HG03045 (cell line): Measurements from ENCODE around the gene FHL1.

ENCODE experiments used
- ATAC-seq: cut with Tn5 transposase; IDR thresholded peaks from one replicate; pipeline ENCODE4 v1.9.1; 2021; ENCODE audit warnings: mild to moderate bottlenecking, moderate library complexity; ENCODE audit not compliant: unreplicated experiment

Gene FHL1

DNA sequence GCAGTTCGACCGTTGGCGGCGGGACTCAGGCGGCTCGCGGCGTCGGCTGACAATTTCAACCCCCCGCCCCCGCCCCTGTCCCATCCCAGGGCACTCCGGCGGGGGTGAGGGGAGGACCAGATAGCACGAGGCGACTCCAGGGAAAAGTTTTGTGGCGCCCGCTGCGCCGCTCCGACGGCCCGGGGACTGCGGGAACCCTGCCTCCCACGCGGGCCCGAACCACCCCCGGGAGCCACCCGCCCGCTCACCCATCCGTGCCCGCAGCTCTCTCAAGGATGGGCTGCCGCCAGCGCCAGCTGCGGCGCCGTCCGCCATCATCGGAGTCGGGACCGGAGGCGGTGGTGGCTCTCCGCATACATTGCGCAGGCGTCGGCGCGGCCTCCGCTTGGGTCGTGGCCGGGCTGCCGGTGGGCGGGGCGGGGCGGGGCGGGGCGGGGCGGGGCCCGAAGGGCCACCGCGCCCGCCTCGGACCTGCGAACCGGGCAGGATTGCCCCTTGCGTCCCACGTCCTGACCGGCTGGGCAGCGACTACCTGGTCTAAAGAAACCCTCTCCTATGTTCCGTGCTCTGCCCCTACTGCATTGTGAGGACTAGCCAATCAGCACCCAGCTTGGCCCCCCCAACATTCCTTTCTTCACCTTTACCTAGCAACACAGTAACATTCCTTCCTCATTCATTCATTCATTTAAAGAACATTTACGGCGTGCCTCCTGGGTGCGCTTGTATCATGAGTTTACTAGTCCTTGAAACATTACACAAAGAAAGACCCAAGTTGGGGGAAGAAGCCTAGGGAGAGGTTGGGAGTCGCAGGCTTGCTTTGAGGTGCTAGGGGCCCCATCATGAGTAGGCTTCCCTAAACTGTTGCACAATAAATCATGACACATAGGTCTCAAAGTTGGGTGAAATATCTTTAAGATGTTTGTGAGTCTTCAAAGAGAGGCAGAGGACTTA is 104.0 kb downstream of the FHL1 start, which contains the start of gene MAP7D3:
Gene MAP7D3, minus strand, starts transcription at position 360 of the 951 bp plus-strand sequence. Its CDS starts 42 bp downstream, at position 318.
- peak; percentile 92 for ATAC-seq

DNA sequence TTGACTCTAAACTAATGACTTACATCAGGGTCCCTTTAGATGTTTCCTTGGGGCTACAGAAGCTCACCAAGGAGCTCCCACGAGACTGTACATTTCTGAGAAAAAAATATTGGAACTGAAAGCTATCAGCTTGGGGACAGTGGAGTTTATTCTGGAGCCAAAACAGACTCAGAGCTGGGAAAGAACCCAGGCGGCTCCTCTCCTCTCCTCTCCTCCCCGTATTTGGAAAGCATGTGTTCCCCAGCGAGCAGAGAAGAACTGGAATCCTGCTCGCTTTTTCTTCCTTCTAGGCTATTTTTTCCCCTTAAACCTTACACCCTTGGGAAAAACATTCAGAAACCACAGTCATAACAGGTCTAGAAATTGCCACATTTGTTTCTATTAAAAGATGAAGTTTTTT is 108.2 kb downstream of the FHL1 start:
- no peak for ATAC-seq

DNA sequence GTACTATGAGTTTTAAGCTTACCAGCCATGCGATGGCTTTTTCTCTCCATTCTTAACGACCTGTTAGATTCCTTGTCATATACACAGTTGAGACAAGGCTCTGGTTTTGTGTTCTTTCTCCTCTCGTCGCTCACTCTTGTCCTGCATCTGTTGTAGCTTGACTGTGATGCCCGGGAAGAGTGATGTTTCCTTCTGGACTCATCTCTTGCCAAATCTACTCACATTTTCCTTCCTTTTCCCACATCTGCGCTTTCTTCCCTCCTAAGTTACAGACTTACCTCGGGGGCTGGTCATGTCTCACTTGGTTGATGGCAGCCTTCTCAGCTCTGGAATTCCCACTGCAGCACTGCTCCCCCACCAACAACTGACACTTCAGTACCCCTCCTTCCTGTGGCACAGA is 108.7 kb downstream of the FHL1 start:
- no peak for ATAC-seq

DNA sequence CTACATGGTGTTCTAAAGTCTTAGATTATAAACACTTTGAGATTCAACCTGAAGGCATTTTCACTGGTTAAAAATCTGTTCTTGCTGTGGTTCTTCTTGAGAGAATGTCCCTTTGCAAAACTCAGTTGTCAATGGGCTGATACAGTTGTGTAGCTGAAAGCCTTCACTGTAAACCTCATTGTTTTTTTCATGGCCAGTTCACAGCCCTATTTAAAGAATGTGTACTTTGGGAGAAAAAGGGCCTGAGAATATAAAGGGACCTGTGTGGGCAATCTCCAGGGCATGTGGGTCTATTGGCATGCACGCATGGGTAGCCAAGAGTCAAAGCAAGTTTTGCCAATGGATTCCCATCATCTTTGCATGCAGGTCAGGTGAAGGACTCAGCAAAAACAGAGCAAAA is 111.6 kb downstream of the FHL1 start:
- ATAC-seq = no peak

DNA sequence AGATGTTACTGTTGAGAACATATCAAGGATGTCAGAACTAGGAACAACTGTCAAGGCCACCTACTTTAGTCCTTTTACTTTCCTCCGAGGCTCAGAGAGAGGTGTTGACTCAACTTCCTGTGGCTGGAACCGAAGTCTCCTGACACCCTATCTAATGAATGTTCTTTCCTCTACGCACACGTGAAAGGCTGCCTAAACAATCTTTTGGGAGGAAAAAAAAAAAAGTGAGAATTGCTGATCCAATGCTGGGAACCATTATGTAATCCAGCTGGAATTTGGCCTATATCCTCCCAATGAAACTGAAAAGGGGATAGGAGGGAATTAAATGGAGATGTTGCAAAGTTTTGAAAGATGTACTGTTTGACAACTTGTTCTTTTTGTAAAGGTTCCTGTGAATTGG is 112.2 kb downstream of the FHL1 start:
- ATAC-seq = no peak

- no peak for ATAC-seq
Observed at GRCh38 chrX:136260776-136261175, 113.4 kb downstream of the FHL1 start.
